Heart right ventricle (tissue), 16 donors: Measurements from ENCODE around the gene NMUR2. TPM values are rescaled to one million over a fixed set of nuclear protein-coding genes. Genes with fewer than 3 reads are reported as not detected.

Experiments
- ATAC-seq, 8 donors: fragments of 200-7000 bp; cut with Tn5 transposase; one replicate each; pipeline ENCODE4 v1.9.1; 2020; ENCODE audit warnings: mild to moderate bottlenecking in 8 of 8, moderate library complexity in 8 of 8, moderate number of reproducible peaks in 1 of 8
- DNase-seq, 2 donors: peaks; one replicate each; pipeline ENCODE4 v3.0.0-alpha.2; 2020
- H3K27ac ChIP-seq, 10 donors: fragments of 200-600 bp; sonication (generic) in 2 of 10; one replicate each; pipeline versions ENCODE4 v1.5.0 to v1.8.0; 2020 to 2022; ENCODE audit warnings: mild to moderate bottlenecking in 3 of 10
- H3K27me3 ChIP-seq, 7 donors: fragments of 200-600 bp; one replicate each; pipeline ENCODE4 v1.8.0; 2021 to 2022; ENCODE audit warnings: mild to moderate bottlenecking in 2 of 7
- H3K36me3 ChIP-seq, 9 donors: fragments of 200-600 bp; sonication (generic) in 1 of 9; one replicate each; pipeline versions ENCODE4 v1.5.0 to v1.8.0; 2020 to 2022; ENCODE audit warnings: mild to moderate bottlenecking in 2 of 9
- H3K4me1 ChIP-seq, 9 donors: fragments of 200-600 bp; sonication (generic) in 1 of 9; one replicate each; pipeline versions ENCODE4 v1.5.0 to v1.8.0; 2020 to 2022; ENCODE audit warnings: mild to moderate bottlenecking in 4 of 9
- H3K4me3 ChIP-seq, 10 donors: fragments of 200-600 bp; sonication (generic) in 2 of 10; one replicate each; pipeline versions ENCODE4 v1.5.0 to v1.8.0; 2020 to 2022; ENCODE audit warnings: mild to moderate bottlenecking in 7 of 10, moderate library complexity in 2 of 10
- H3K9me3 ChIP-seq, 11 donors: fragments of 200-600 bp in 10 of 11; sonication (generic) in 2 of 11; one replicate each; pipeline versions ENCODE4 v1.5.0 to v1.8.0; 2013 to 2022; ENCODE audit warnings: mild to moderate bottlenecking in 2 of 11, control low read depth in 1 of 11, moderate library complexity in 1 of 11
- WGBS, 2 donors: extraction: QIAGEN DNeasy Blood & Tissue Kit; methylation state at CpG; one replicate each; pipeline ENCODE4 v1.1.7; 2013; ENCODE audit warnings: inconsistent platforms in 1 of 2; 5-methylcytosine and 5-hydroxymethylcytosine counted together
- intact Hi-C, 10 donors: fragments of 100-400 bp; cut with DNase I; formaldehyde crosslinking; loops; one replicate each; pipeline versions ENCODE4 v1.11.1 to v1.14.2; 2022
- polyA plus RNA-seq, 2 donors: library from polyadenylated mRNA; stranded (reverse); fragments of 200-250 nt; gene quantifications; one replicate each; pipeline ENCODE4 v1.2.3, GENCODE V29; 2013
- total RNA-seq, 10 donors: library from RNA; stranded (reverse); fragmentation: NEBNext Ultra II Directional in 3 of 10; extraction: Animal tissue kit (Norgen Biotek cat#: 25700) in 3 of 10; gene quantifications; one replicate each; pipeline versions ENCODE4 v1.2.1 to v1.2.4, GENCODE V29; 2021 to 2023
- TF ChIP-seq, protein P1 (sequence below), 9 donors: fragments of 200-600 bp; sonication (generic) in 2 of 9; IDR thresholded peaks; one replicate each; pipeline versions ENCODE4 v1.5.0 to v1.8.0; 2021 to 2022; ENCODE audit warnings: antibody characterized with exemption in 9 of 9, mild to moderate bottlenecking in 5 of 9, moderate library complexity in 1 of 9
- donor health status: Arrhythmogenic right ventricular cardiomyopathy.
- donor health status: ischemic (EF 13 %, LVEDD 7.1; RV severe dilation, severe dysfunction).
- donor health status: healthy with polysubstance abuse.
- donor health status: DM: no; HTN: yes; CAD: no.
- donor health status: DM: no; HTN: no; CAD: no.
- donor health status: ischemic (EF 25% LVEDD 6.9; RV normal size, moderate dysfunction).
- donor health status: ischemic (EF 25% LVEDD 5.7; RV mildly dilated, moderate dysfunction).
- donor health status: healthy.
- donor health status: DM: yes; HTN: yes; CAD: no.
- donor health status: Ischemic cardiomyopathy.
- donor health status: ischemic (EF 35%, LVEDD 5.7; RV mildly dilated, moderate dysfunction).
- donor health status: nonischemic (EF 11% LVEDD 7.7; RV severe dilation, severe dysfunction).
- donor health status: DM: yes; HTN: yes; CAD: no.
- donor health status: PGD.
- donor health status: ischemic (EF 29% LVEDD 5.4; RV normal size, mild dysfunction).
- donor health status: nonischemic (EF 23%, LVEDD 6.1; RV moderate dilation, normal function).

The NMUR2 gene
- total and polyA plus RNA-seq, 12 donors = 0.15 TPM; not detected in 11

DNA sequence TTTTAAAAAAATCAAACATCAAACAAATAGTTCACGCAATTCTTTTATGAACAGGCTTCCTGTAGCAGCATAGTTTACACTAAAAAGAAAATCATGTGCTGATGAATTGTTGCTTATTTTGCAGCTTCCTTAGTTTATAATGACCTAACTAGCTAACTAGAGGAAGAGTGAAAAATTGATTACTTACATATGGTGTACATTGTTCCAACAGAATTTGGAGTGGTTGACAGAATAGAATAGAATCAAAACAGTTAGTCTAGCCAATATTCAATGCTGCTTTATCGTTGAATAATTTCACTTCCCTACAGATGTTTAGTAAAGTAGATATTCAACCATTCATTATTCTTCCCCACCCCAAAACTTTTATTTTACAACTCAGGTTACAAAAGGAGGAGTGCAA is 4.2 kb downstream of the NMUR2 start:
- H3K27me3 ChIP-seq = no peaks in the 10 kb centered on the region
- H3K27ac ChIP-seq = no peak overlapping the region
- WGBS, 2 donors = 59 to 63% methylated on average over 2 of the region's 2 CpGs
- DNase-seq (no peak), ATAC-seq (no peak)
- TF ChIP-seq, protein P1, sequence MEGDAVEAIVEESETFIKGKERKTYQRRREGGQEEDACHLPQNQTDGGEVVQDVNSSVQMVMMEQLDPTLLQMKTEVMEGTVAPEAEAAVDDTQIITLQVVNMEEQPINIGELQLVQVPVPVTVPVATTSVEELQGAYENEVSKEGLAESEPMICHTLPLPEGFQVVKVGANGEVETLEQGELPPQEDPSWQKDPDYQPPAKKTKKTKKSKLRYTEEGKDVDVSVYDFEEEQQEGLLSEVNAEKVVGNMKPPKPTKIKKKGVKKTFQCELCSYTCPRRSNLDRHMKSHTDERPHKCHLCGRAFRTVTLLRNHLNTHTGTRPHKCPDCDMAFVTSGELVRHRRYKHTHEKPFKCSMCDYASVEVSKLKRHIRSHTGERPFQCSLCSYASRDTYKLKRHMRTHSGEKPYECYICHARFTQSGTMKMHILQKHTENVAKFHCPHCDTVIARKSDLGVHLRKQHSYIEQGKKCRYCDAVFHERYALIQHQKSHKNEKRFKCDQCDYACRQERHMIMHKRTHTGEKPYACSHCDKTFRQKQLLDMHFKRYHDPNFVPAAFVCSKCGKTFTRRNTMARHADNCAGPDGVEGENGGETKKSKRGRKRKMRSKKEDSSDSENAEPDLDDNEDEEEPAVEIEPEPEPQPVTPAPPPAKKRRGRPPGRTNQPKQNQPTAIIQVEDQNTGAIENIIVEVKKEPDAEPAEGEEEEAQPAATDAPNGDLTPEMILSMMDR (IDR thresholded peaks at IDR 0.05) = no peak
- intact Hi-C loops = no loop called here
- H3K36me3 ChIP-seq = no peaks in the 10 kb centered on the region
- no peaks in the 10 kb centered on the region for H3K9me3 ChIP-seq
- H3K4me3 ChIP-seq = no peak overlapping the region
- no peaks in the 10 kb centered on the region for H3K4me1 ChIP-seq

DNA sequence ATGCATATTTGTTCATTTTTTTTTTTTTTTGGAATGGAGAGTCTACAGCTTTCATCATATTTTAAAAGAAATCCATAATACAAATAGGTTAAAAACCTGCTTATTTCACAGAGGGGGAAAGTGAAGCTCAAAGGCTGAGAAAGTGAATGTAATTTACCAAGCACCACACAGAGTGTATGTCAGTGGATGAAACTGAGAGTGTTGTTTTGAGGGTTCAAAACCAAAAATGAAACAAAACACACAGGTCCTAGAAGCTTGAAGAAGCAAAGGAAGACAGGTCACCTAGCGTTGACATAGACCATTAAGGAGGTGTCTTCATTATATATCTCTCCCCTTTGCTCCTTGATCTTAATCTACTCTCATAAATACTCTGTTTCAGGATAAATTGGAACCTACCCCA is 7.5 kb downstream of the NMUR2 start:
- H3K4me3 ChIP-seq = no peak overlapping the region

DNA sequence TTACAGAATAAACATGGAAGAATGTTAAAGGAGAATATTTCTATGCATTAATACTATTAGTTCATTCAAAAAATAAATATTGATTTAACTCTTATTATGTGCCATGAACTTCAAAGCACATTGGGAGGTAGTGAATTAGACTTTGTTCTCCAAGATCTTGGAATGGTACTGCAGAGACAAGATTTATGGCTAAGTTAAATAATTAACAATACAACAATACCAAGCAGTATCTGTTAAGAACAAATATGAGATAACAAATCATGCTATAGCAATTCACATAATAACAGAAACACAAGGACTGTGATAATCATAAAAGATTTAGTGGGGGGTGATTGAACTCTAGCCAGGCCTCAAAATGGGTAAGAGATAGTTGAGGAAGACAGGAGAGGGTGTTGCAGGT is 11.6 kb downstream of the NMUR2 start:
- no peak for ATAC-seq
- H3K4me3 ChIP-seq = no peak overlapping the region
- H3K4me1 ChIP-seq = no peaks in the 10 kb centered on the region
- intact Hi-C loops = no loop called here
- no peaks in the 10 kb centered on the region for H3K27me3 ChIP-seq
- no peak for DNase-seq
- no peaks in the 10 kb centered on the region for H3K36me3 ChIP-seq
- H3K27ac ChIP-seq = no peak overlapping the region
- H3K9me3 ChIP-seq = peaks cover 0 to 15% (median 8%) of the 10 kb centered on the region in 11 donors
- TF ChIP-seq, protein P1 (IDR thresholded peaks at IDR 0.05) = no peak

More for the DNA sequence above, 7.5 kb downstream of the NMUR2 start:
- TF ChIP-seq, protein P1 (IDR thresholded peaks at IDR 0.05) = no peak
- ATAC-seq (no peak), DNase-seq (no peak)
- intact Hi-C loops = no loop called here
- H3K36me3 ChIP-seq = no peaks in the 10 kb centered on the region
- WGBS, 2 donors = 91 to 100% methylated on average over 1 of the region's 1 CpG
- no peak overlapping the region for H3K27ac ChIP-seq
- no peaks in the 10 kb centered on the region for H3K27me3 ChIP-seq
- H3K4me1 ChIP-seq = no peaks in the 10 kb centered on the region
- no peaks in the 10 kb centered on the region for H3K9me3 ChIP-seq

DNA sequence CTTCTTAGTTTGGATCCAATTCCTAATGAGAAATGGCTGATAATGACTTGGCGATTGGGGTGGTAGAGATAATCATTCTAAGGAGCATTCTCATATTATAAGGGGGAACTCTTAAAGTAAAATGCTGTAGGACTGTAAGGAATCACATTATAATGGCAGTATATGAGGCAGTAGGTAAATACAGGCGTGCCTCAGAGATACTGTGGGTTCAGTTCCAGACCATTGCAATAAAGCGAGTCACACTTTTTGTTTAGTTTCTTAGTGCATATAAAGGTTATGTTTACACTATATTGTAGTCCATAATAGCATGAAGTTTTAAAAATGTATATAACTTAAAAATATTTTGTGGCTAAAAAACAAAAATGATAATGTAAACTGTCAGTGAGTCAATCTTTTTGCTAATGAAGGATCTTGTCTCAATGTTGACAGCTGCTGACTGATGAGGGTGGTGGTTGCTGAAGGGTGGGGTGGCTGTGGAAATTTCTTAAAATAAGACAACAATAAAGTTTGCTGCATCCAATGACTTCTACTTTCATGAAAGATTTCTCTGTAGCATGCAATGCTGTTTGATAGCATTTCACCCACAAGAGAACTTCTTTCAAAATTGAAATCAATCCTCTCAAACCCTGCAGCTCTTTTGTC is 15.8 kb downstream of the NMUR2 start:
- peaks cover 0 to 15% (median 8%) of the 10 kb centered on the region in 11 donors for H3K9me3 ChIP-seq
- ATAC-seq (no peak), DNase-seq (no peak)
- no peak overlapping the region for H3K4me3 ChIP-seq
- no peak overlapping the region for H3K27ac ChIP-seq
- no peaks in the 10 kb centered on the region for H3K36me3 ChIP-seq
- peaks cover 0 to 4% (median 0%) of the 10 kb centered on the region in 9 donors for H3K4me1 ChIP-seq
- H3K27me3 ChIP-seq = no peaks in the 10 kb centered on the region
- intact Hi-C loops = loop anchor here in 1 of 10 donors (10.0 kb wide), 1 partner anchor 115 kb away; no protein-coding TSS in a partner anchor
- TF ChIP-seq, protein P1 (IDR thresholded peaks at IDR 0.05) = no peak
- 59 to 74% methylated on average over 3 of the region's 3 CpGs for WGBS, 2 donors
